Pons (tissue), 1 donor: ENCODE measurements around the gene SFT2D1.
A peak's percentile ranks its signal among the peaks of the same experiment; 100 is the strongest.

ENCODE experiments used
- DNase-seq: peaks from one replicate; pipeline ENCODE4 v3.0.0-alpha.2; 2016; ENCODE audit warnings: low spot score

Gene SFT2D1

DNA sequence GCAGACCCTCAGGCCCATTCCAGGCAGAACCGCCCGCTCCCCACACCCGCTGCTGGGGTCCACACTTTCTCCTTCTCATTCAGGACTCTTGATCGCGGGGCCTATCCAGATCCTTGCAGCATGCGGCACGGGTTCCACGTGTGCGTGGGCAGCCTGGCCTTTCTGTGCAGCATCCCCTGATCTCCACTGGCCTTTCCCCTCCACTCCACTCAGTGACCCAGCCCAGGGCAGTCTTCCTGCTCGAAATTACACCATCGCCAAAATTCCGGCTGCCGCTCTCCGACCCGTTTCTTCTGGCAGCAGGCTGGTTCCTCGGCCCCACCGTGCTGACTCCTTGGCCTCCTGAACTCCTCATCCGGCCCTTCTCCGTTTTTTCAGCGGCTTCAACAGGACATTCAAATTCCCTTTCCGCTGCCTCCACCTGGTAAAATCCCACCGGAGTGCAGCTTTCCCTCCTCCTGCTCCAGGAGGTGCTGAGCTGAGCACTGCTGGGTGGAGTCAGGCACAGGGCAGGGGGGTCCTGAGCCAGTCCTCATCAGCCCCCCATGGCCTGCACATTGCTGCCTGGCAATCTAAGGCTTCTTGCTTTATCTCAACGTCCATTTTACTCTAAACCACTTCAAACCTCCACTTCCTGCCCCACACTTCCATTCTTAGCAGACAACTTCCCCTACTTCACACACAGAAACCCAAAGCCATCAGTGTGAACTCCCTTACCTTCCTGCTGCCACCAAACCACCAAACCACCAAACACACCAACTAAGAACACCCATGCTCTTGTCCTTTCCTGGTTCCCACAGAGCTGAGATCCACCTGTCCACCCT is 9.0 kb downstream of the SFT2D1 start:
- DNase-seq: no peak

DNA sequence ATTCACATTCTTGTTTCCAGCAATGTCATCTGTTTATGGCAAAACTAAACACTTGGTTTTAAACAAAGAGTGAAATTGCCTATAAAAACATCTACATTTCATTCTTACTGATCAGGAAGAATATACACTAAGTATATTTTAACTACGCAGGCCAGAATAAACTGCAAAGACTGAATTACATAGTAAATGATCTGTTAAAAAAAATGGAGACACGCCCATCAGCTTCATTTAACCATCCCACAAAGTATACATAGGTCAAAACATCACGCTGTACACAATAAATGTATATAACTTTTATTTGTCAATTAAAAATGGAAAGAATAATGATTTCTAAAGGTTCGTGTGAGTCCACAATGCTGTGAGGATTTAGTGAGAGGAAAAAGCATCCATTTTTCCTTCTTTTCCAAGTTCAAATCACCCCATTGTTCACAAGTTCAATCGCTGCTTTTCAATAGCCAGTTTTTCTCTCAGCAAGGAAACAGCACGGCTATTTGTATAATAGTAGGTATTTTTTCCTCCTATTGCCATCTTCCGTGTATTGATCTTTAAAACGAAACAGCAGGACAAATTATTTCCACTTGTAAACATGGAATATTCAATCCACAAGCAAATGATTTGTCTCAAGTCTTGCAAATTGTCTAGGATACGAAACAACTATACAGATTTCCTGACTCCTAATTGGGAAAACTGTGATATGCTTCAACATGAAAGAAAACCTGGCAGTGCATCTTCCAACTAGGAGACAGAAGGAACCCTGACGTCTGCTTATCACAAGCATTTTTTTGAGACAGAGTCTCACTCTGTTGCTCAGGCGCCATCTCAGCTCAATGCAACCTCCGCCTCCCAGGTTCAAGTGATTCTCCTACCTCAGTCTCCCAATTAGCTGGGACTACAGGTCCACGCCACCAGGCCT is 10.6 kb downstream of the SFT2D1 start:
- peak; percentile 64 for DNase-seq

DNA sequence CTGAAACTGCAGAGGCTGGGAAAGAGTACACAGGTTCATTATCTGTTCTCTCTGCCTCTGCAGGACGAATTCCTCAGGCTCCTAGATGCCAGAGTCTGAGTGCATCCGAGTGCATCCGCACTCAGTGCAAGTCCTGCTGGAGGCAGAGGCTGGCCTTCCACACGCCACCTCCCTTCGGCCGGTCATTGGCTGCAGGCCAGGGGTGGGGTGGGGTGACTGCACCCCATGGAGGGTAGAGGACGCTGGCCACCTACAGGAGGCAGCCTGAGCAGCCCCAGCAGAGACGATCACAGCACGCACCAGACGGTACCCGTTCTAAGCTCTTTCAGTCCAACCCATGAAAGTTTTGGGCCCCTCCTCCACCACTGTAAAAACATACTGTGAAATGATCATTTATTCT is 11.7 kb downstream of the SFT2D1 start:
- DNase-seq: peak; percentile 82

DNA sequence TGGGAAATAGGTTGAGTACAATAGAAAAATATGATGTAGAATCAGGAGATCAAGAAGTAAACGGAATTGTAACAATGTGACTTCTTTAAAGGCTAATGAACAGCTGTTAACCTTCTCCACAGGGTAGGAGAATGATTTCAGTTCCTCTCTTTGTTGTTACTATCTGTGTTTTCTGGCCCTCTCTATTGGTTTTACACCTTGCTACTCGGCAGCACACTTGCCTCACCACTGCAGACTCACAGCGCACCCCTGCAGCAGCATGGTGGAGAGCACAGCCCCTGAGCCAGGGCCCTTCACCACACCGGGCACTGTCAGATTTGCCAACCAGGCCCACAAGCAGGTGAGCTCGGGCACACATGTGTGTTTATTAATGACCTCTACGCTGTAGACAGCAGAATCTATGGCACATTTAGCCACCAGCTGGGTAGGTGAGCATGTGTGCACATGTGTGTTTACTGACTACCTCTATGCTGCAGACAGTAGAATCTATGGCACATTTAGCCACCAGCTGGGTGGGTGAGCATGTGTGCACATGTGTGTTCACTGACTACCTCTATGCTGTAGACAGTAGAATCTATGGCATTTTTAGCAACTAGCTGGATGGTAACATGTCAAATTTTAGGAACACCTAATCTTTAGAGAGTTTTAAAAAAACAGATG is 16.8 kb downstream of the SFT2D1 start:
- DNase-seq: no peak

DNA sequence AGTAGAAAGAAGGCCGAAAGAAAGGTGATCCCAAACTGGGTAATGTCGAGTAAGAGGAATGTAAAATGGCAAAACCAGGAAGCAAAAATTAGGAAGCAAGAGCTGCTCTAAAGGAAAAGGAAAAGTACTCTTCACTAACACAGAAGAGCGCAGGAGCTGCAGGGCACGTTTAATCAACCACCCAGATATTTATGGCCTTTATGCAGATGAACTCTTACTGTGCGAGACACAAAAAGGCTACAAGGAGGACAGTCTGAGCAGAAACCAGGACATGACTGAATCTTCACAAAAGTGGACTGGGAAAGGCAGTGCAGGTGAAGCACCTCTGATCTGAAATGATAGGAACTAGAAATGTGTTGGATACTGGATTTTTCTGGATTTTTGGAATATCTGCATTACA is 18.9 kb downstream of the SFT2D1 start:
- DNase-seq: no peak

DNA sequence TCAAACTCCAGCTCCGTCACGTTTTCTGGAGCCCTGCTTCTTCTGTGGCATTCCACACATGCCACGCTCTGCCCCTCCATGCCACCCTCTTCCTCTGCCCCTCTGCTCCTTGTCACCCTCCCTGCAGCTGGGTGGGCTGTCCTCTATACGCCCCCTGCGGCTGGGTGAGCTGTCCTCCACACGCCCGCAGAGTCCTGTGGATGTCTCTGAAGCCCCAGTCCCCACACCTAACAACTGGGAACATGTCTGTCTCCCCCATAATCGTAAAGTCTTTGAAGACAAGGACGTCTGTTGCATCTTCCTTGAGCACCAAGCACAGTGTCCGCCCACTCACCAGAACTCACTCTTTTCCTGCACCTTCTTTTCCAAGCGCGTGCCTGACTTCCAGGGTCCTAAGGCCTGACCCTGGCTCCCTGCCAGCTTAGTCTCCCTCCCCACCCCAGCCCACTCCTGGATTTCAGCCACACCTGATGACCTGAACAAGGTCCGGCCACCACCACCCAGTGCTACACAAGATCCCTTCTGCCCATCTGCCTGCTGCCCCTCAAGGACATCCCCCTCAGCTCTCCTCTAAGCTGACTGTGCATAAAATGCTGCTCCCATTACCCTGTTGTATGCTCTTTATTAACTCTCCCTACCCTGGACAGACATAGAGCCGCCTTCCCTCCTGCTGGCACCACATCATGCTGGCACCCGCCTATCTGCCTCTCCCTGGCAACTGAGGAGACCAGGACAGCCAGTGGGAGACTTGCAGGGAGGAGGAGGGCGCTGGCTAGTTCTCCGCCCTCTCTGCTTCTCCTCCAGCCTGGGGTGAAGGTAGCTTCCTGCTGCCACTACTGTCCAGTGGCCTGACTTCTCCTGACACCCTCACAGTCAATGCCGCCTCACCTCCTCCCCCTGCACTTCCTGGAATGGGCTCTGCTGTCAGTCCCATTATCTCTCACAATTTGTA is 23.4 kb downstream of the SFT2D1 start:
- no peak for DNase-seq

DNA sequence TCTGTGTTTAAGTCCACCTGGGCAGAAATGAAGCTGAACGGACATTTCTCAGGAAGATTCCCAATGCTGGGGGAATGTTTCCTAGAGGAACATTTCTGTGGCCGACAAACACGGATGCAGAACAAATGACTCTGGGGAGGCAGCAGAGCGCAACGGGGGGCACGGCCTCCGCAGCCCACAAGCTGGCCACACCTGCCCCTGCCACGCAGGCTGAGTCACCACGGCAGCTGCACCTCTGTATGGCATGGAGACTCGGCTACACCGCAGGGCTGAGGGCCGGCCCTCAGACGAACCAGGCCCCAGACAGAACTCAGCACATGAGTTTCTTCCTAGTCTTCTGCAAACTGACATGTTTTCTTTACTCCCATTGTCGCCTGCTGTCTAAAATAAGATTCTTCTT is 24.1 kb downstream of the SFT2D1 start:
- no peak for DNase-seq

DNA sequence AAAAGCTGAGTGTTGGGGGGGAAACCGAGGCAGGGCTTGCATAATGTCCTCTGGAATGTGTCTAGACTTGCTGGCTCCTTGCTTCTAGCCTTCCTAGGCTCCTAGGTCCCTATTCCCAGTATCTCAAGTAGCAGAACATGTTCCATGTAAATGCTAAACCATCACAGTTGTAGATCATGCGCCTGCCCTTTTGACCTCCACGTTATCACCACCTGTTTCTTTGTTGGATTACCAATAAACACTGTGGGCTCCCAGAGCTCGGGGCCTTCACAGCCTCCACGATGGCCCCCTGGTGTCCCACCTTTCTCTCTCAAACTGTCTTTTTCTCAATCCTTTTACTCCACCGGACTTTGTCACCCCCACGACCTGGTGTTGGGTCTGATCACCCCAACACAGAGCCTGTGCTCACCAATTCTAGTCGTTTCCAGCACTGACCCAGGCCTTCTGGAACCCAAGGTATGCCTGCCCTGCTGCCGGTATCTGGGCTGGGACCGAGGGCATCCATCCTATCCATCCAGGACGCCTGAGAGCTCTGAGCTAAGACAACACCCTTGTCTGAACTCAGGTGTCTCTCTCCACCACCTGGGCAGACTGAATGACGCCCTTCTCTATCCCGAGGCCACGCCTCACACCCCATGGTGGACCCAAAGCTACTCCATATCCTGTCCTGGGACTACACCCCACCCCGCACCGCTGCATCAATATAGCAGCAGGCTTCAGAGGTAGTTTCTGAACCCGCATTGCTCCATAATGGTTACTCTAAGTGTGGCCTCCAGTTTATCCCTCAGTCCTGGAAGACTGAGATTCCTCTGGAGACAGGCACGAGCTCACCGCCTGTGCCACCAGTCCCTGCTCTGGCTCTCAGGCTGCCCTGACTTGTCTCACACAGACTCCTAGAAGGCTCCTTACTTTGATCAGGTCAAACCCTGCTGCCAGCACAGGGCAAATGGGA is 24.8 kb downstream of the SFT2D1 start:
- DNase-seq: no peak

DNA sequence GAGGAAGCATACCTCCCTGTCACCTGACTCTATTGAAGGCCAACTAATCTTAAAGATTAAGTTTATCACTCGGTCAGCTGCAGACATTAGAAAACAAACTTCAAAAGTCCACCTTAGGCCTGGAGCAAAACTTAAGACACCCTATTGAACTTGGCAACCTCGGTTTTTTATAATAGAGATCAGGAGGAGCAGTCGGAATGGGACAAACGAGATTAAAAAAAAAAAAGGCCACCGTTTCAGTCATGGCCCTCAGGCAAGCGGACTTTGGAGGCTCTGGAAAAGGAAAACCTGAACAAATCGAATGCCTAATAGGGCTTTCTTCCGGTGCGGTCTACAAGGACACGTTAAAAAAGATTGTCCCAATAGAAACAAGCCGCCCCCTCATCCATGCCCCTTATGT is 26.9 kb downstream of the SFT2D1 start:
- no peak for DNase-seq

DNA sequence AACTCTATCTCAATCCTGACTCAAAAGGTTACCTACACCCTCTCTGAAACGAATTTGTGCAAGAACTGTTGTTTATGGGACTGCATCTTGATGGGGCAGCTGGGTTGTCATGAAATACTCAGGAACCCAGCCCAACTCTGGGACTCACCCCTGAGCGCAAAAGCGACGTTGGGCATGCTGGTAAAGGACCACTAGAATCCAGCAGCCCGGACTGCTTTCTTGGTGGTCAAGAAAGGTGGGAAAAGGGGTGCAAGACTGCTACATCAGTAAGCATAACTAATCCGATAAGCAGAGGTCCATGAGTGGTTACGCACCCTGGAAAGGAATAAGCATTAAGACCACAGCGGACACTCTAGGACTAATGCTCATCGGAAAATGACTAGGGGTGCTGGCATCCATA is 27.9 kb downstream of the SFT2D1 start:
- no peak for DNase-seq

DNA sequence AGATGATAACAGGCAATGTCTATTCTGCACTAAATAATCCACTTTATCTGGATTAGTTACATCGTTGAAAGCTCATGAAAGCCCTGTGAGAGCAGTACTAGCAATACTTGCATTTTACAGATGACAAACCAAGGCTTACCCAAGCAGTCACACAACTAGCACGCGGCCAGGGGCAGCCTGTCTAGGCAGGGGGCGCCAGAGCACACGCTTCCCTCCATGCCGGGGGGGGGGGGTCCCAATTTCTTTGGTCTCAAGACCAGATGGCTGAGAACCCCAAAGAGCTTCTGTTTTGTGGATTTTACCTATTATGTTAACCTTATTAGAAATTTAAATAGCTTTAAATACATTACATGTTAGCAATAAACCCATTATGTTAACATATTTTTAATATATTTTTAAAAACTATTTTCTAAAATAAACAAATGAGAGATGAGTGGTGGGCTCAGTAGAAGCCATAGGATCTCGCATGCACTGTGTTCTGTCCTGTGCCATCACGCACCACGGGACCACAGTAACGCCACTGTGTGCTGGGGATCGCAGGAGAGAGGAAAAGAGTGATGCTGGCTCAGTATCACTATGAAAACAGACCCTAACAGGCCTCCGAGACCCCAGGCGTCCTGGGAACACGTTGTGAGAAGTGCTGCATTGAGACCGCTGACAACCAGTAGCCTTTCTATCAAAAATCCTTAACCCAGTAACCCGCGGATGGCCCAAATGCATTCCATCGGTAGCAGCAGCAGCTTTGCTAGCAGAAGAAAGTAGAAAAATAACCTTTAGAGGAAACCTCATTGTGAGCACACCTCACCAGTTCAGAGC is 28.9 kb downstream of the SFT2D1 start:
- peak; percentile 61 for DNase-seq

DNA sequence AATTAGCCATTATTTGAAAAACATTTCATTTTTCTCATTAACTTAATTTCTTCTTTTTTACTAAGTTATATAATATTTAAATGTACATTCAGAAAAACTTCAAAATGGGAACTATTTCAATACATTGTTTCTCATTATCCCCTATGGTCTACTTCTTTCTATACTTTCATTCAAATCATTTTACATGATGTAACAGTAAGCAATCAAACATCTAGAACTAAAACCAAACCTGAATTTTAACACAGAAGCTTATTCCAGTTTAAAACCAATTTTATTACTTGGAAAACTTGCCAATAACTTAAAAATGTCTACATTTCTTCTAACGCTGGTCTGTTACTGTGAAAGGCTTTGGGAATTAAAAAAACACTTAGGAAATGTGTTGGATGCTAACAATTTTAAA is 29.5 kb downstream of the SFT2D1 start:
- DNase-seq: no peak

DNA sequence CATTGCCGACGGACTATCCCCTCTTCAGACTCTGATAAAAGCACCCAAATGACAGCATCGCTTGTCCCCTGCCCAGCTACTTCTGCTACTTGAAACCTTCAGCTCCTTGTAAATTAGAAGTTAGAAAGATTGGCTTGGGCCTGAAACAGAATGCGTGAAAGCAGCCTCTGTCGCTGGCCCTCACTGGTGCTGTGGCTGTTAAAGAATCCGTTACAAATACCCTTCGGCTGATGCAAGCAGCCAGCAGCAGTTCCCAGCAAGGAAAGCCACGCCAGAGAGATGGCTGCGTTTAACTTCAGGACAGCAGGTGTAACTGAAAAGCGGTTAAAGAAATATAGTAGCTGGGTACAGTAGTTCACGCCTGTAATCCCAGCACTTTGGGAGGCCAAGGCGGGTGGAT is 31.7 kb downstream of the SFT2D1 start:
- DNase-seq: no peak

DNA sequence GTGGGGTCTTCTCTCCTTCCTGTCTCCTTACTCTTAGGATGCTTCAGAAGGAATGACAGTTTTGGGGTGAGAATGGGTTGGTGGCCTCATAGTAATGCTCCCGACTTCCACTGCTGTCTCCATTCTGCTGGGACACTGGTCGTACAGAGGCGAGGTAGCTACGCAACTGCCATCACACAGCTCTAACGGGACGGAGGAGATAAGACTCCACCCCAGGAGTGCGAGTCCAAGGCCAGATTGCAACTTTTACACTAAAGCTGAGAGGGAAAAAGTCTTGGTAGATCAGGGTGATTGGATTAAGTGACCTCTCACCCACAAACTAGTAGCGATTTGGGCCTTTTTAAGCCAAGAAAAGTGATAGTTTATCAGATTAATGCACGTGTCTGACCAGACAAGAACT is 32.4 kb downstream of the SFT2D1 start:
- no peak for DNase-seq

DNA sequence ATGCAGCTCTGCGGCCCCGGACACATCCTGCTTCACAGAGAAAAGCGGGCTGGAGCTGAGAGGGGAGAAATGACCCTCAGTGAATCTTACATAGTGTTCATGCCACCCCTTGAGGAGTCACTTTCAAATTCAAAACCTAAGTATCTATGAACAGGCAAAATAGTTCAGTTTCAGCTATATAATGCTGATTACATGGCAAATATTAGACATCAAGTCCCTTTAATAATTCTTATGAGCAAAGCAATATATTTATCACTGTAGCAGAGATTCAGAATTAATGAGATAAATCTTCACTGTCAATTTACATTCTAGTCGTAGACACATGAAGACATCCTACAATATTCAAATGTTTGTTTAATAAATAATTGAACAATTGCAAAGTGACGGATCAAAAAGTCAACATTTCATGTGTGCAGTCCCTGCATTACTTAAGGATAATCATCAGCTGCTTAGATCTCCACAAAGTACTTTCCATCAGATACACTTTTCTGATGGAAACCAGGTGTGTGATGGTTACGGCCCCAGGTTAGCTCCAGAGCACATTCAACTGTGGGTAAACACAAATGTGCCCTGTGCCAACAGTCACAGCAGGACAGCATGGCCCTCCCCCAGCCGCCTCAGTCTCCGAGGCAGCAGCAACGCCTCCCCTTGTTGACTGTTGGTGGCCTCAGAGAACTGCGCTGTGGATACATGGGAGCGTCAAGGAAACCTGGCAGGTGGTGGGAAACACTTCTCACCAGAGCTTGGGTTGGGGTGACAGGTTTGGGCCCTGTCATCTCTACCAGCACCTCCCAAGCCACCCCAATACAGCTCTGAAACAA is 33.4 kb downstream of the SFT2D1 start:
- peak; percentile 65 for DNase-seq

DNA sequence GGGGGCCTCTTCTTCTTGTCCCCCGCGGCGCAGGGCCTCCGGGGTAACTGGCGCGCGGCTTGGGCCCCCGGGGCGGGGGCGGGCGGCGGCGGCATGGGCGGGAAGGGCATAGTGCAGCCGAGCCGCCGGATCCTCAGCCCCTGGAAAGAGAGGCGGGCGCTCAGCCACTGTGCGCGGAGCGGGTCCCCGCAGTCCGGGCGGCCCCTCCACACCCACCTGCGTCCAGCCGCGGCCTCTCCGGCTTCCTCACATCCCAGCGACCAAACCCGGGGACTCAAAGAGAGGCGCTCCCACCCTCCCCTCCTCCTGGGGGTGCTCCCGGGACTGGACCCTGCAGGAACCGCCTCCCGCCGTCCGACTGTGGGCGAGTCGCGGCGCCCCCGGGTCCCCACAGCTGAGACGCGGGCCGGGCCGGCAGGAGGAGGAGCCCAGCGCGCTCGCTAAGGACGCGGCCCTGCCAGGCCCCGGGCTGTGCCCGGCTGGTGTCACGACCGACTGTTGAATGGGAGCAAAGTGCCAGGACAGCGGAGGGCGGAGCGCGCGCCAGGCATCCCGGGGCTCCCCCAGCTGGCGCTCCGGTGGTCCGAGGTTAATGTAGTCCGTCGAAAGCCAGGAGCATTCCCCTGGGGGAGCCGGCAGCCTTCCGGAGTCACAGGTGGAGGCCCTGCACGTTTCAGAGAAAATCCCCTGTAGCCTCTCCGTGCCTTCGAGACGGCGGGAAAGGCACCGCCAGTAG is 34.1 kb downstream of the SFT2D1 start, which contains the start of gene PRR18:
Gene PRR18 (minus strand): TSS at position 360 of the 736 bp plus-strand sequence. CDS start 250 bp downstream, at position 110.
- DNase-seq: peak; percentile 77
